A673 (cell line): ENCODE results near the gene MAST1. TPM values are rescaled to one million over a fixed set of nuclear protein-coding genes. Genes with fewer than 3 reads are reported as not detected.
A peak's percentile ranks its signal among the peaks of the same experiment; 100 is the strongest.

Experiments used
- BruUV-seq: library from RNA; stranded (reverse); fragments of 400-500 nt; replicated peaks from 2 replicates; lab custom pipeline; 2021; lab: Mats Ljungman, UMichigan
- CTCF ChIA-PET: fragments of 300-600 bp; sonication (Branson Sonifier 250); formaldehyde crosslinking; loops from one replicate; lab custom pipeline; 2022; ENCODE audit warnings: antibody characterized with exemption; lab: Charles Lee
- POLR2A ChIA-PET: fragments of 300-600 bp; sonication (Branson Sonifier 250); formaldehyde crosslinking; loops from one replicate; lab custom pipeline; 2022; ENCODE audit warnings: antibody characterized with exemption; ENCODE audit not compliant: low non-redundant PET; lab: Charles Lee
- DNase-seq: peaks from one replicate; pipeline ENCODE4 v3.0.0-alpha.2; 2015; ENCODE audit warnings: low spot score
- H3K27ac ChIP-seq: fragments of 200-600 bp; sonication (generic); 2 replicates; pipeline ENCODE4 v1.5.1; 2016; ENCODE audit warnings: mixed run types, low read depth, mild to moderate bottlenecking, mixed read lengths, antibody characterized with exemption, low read length; ENCODE audit not compliant: poor library complexity, severe bottlenecking
- H3K27me3 ChIP-seq: fragments of 200-600 bp; sonication (generic); replicated peaks from 2 replicates; pipeline ENCODE4 v1.6.1; 2017; ENCODE audit warnings: mixed run types, low read depth, mild to moderate bottlenecking, mixed read lengths, antibody characterized with exemption, low read length; ENCODE audit not compliant: insufficient read depth, poor library complexity
- H3K36me3 ChIP-seq: fragments of 200-600 bp; sonication (generic); 2 replicates; pipeline ENCODE4 v1.6.1; 2016; ENCODE audit warnings: mixed run types, mild to moderate bottlenecking, mixed read lengths, antibody characterized with exemption, low read length; ENCODE audit not compliant: insufficient read depth, poor library complexity, severe bottlenecking
- H3K4me1 ChIP-seq: fragments of 200-600 bp; sonication (generic); 2 replicates; pipeline ENCODE4 v1.6.1; 2017; ENCODE audit warnings: mixed run types, mild to moderate bottlenecking, mixed read lengths, antibody characterized with exemption, low read length; ENCODE audit not compliant: insufficient read depth, poor library complexity, severe bottlenecking
- H3K4me3 ChIP-seq: fragments of 200-600 bp; sonication (generic); 2 replicates; pipeline ENCODE4 v1.5.1; 2016; ENCODE audit warnings: low read depth, mixed run types, mild to moderate bottlenecking, mixed read lengths, low read length; ENCODE audit not compliant: poor library complexity, severe bottlenecking
- H3K9me3 ChIP-seq: fragments of 200-600 bp; sonication (generic); 2 replicates; pipeline ENCODE4 v1.6.1; 2016; ENCODE audit warnings: mixed run types, low read depth, mild to moderate bottlenecking, mixed read lengths, antibody characterized with exemption, low read length; ENCODE audit not compliant: poor library complexity, severe bottlenecking
- EZH2 ChIP-seq: fragments of 200-600 bp; sonication (generic); IDR thresholded peaks from 2 replicates; pipeline ENCODE4 v1.6.1; 2017; ENCODE audit warnings: borderline replicate concordance, low read depth, mild to moderate bottlenecking, mixed read lengths, antibody characterized with exemption, low read length; ENCODE audit not compliant: poor library complexity, severe bottlenecking
- intact Hi-C: fragments of 100-400 bp; cut with micrococcal nuclease; formaldehyde crosslinking; loops from one replicate; pipeline ENCODE4 v1.10.0; 2022; ENCODE audit not compliant: unreplicated experiment
- total RNA-seq: library from RNA; stranded (reverse); gene quantifications from 2 replicates; pipeline ENCODE4 v1.2.3, GENCODE V29; 2021
- TF ChIP-seq, protein P1 (sequence below): fragments of 300-800, 200-600 bp; sonication (generic); conservative IDR thresholded peaks from 2 replicates; pipeline ENCODE4 v1.5.1; 2017; ENCODE audit warnings: low read depth, mild to moderate bottlenecking, antibody characterized with exemption, low read length, moderate library complexity, mixed read lengths

MAST1 gene
- total RNA-seq, 1 experiment from 2014 or later: 22.2 TPM

DNA sequence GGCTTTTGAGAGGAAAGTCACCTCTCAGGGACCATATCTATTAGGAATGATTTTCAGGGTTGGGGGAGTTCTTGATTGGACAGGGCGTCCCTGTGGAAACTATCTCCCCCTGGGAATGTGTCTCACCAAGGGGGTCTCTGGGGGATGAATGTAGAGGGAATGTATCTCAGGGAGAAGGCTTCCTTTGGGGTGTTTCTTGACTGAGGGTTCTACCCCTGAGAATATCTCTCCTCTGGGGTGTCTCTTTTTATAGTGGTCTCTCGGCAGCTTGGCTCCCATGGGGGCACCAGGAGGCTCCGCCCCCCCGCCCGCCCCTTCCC is 4.9 kb upstream of the MAST1 start:
- CTCF ChIA-PET: no interaction called here
- TF ChIP-seq EZH2: no peak
- TF ChIP-seq, protein P1, sequence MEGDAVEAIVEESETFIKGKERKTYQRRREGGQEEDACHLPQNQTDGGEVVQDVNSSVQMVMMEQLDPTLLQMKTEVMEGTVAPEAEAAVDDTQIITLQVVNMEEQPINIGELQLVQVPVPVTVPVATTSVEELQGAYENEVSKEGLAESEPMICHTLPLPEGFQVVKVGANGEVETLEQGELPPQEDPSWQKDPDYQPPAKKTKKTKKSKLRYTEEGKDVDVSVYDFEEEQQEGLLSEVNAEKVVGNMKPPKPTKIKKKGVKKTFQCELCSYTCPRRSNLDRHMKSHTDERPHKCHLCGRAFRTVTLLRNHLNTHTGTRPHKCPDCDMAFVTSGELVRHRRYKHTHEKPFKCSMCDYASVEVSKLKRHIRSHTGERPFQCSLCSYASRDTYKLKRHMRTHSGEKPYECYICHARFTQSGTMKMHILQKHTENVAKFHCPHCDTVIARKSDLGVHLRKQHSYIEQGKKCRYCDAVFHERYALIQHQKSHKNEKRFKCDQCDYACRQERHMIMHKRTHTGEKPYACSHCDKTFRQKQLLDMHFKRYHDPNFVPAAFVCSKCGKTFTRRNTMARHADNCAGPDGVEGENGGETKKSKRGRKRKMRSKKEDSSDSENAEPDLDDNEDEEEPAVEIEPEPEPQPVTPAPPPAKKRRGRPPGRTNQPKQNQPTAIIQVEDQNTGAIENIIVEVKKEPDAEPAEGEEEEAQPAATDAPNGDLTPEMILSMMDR: no peak
- Histone ChIP-seq H3K36me3 (no peaks in the 10 kb centered on the region), H3K4me1 (peaks cover 13% of the 10 kb centered on the region), H3K9me3 (no peaks in the 10 kb centered on the region), H3K27me3 (no peaks in the 10 kb centered on the region), H3K27ac (no peak overlapping the region), H3K4me3 (peak overlapping the region; percentile 29)
- intact Hi-C loops: no loop called here
- DNase-seq: no peak
- POLR2A ChIA-PET: no interaction called here
- no TSS peak for BruUV-seq

DNA sequence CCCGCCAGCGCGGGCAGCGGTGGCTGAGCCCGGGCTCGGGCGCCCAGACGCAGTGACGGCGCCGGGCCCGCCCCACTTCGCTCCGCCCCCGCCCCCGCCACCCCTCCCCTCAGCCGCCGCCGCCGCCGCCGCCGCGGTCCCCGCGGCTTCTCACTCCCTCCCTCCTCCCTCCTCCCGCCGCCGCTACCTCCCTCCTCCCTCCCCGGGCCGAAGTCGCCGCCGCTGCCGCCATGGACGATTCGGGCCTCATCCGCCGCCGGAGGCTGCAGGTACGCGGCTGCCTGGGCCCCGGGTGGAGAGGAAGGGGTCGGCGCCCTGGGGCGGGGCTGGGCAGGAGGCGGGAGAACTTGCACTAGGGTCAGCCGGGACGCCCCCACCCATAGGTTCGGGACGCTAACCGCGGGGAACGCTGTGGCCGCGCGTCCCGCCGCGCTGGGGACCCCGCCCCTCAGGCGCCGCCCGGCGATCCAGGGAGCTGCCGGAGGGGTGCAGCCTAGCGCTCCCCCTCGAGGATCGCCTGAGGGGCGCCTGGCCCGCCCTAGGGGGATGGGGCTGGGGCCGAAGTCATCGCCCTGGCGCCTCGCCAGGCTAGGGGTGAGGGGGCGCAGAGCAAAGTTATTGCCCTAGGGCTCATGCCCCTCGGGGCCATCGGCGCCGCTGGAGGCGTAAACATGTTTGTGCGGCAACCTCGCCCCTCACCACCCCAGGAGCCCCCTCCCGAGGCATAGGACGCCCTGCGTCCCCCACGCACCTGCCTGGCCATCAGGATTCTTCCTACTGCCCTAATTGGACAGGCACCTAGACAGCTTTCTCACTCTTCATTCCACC is 4.4 kb upstream of the MAST1 start:
- H3K27ac ChIP-seq: peak overlapping the region; percentile 50
- peak; percentile 75 for DNase-seq
- no peaks in the 10 kb centered on the region for H3K27me3 ChIP-seq
- no peaks in the 10 kb centered on the region for H3K9me3 ChIP-seq
- intact Hi-C loops: no loop called here
- peaks cover 13% of the 10 kb centered on the region for H3K4me1 ChIP-seq
- TF ChIP-seq EZH2: no peak
- TF ChIP-seq, protein P1: 0 out of 2 replicates have a peak, but pooled peaks have one; percentile 14
- ChIA-PET POLR2A (no interaction called here), CTCF (interaction anchor here (1.1 kb wide), 1 partner anchor 13 kb away, joined by 5 read pairs; no protein-coding TSS in a partner anchor)
- BruUV-seq: no TSS peak
- H3K36me3 ChIP-seq: no peaks in the 10 kb centered on the region
- H3K4me3 ChIP-seq: peak overlapping the region; percentile 71

DNA sequence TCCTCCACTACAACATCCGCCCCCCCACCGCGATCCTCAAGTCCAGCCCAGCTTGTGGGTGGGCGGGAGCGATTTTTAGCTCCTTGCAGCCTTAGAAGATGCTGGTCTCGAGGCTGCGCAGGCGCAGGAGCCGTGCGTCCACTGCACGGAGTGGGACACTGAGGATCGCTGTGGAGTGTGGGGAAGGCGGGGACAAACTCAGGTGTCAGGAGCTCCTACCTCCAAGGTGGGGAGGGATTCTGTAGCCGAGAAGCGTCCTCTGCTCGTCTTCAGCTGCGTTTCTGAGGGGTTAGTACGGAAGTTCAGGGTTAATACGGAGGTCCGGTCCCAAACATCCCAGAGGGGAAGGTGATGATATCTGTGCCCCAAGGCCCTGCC is 3.8 kb upstream of the MAST1 start, which contains the start of gene RTBDN:
Gene RTBDN, minus strand, starts transcription at position 14 of the 378 bp plus-strand sequence. CDS start 4,600 bp downstream, outside the sequence.
- H3K4me1 ChIP-seq: peaks cover 16% of the 10 kb centered on the region
- peak within 1 kb of the TSS; percentile 50 for H3K27ac ChIP-seq
- intact Hi-C loops: no loop called here
- no peaks in the 10 kb centered on the region for H3K36me3 ChIP-seq
- ChIA-PET POLR2A (no interaction called here), CTCF (interaction anchor here (1.1 kb wide), 1 partner anchor 12 kb away, joined by 5 read pairs; no protein-coding TSS in a partner anchor)
- peak within 1 kb of the TSS; percentile 71 for H3K4me3 ChIP-seq
- H3K27me3 ChIP-seq: no peaks in the 10 kb centered on the region
- peak; percentile 62 for DNase-seq
- TF ChIP-seq EZH2: no peak
- TF ChIP-seq, protein P1: no peak
- no TSS peak for BruUV-seq
- H3K9me3 ChIP-seq: no peaks in the 10 kb centered on the region
